CD4-positive, alpha-beta T cell treated with Interferon alpha-2 for 1 hour (primary cell): Measurements from ENCODE around the gene EPHA2.

Experiments used
- DNase-seq, 2 donors: peaks; one replicate each; pipeline ENCODE4 v3.0.0-alpha.2; 2020 to 2022

EPHA2 gene

DNA sequence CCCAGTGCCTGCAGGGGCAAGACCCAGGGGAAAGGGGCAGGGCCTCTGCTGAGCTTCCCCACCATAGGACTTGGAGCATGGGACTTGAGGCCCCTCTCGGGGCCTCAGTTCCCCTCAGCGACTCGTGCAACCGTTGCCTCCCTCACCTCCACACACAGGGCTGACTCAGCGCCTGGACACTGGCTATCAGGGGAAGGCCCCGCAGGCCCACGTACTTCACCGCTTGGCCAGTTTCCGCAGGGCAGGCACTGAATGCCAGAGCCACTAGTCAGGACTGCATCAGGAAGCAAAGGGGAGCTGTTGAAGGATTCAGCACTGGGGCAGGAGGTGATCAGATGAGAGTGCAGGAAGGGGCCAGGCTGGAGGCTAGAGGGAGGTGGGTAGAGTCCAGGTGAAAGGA lies 66.9 kb downstream of the EPHA2 start:
- DNase-seq = no peak

DNA sequence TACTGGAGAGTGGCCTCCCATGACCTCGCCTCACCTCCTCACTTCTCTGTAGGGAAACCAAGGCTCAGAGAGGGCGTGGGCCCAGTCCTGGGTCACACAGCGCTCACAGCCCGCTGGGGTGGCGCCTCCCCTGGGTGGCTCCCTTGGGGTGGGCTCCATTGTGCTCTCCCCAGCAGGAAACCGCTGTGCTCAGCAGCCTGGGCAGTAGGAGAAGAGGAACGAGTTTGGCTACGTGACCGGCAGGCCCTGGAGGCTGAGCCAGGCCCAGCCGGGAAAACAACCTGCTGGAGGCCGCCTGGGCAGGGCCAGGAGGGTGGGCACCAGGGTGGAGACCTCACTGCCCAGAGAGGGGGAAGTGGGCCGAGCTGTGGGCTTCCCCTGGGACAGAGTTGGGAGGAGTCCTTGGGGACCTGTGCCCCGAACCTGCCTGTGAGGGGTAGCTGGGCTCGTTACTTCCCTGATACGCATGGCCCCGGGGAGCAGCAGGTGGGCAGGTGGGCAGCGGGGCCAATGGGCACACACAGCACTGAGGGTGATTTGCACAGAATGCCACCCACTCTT lies 67.4 kb downstream of the EPHA2 start:
- no peak for DNase-seq

DNA sequence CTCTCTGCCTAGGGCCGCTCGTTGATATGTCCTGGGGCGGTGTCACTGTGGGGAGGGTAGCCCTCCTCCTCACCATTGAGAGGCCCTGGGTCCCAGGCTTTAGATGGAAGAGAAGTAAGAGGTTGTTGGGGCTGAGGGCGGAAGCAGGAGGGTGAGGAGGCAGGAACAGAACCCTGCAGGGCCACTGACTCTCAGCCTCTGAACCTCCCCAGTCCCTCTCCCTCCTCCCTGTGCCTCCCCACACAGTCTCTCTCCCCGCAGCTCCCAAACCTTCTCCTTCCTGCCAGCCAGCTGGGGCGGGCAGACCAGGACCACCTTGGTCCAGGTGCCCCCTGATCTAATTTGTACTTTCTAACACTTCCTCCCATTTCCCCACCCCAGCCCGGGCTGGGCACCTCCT lies 68.1 kb downstream of the EPHA2 start:
- no peak for DNase-seq

DNA sequence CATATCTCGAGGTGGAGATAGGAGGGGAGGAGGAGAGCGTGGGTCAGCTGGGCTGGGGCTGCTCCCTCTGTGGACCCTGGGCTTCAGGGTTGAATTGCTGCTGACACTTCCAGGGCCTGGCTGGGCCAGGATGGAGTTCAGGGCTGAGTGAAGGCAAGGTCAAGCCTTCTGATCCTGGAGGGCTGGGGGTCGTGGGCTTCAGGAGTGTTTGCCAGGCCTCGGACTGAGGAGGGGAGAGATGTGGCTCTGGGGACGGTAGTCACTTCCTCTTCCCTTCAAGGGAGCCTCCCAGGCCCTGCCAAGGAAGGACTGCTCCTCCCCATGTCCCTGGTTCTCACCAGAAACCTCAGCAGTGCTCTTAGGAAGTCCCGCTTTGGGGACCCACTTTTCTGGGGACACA lies 70.3 kb downstream of the EPHA2 start:
- no peak for DNase-seq

DNA sequence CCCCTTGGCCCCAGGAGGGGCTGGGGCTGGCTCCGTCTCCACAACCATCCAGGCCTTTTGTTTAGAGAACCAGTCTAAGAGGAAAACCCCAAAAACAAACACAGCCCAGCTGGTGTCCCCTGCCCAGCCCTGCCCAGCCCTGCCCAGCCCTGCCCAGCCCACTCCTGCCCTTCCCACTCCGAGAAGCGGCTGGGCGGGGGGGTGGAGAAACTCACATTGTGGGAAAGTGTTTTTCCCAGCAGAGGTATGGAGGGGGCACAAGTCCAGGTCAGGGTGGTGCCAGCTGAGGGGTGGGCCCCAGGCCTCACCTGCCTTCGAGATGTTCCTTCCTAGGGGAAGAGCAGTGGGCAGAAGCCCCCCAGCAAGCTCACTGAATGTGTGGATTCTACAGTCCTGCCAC lies 72.4 kb downstream of the EPHA2 start:
- DNase-seq = no peak

DNA sequence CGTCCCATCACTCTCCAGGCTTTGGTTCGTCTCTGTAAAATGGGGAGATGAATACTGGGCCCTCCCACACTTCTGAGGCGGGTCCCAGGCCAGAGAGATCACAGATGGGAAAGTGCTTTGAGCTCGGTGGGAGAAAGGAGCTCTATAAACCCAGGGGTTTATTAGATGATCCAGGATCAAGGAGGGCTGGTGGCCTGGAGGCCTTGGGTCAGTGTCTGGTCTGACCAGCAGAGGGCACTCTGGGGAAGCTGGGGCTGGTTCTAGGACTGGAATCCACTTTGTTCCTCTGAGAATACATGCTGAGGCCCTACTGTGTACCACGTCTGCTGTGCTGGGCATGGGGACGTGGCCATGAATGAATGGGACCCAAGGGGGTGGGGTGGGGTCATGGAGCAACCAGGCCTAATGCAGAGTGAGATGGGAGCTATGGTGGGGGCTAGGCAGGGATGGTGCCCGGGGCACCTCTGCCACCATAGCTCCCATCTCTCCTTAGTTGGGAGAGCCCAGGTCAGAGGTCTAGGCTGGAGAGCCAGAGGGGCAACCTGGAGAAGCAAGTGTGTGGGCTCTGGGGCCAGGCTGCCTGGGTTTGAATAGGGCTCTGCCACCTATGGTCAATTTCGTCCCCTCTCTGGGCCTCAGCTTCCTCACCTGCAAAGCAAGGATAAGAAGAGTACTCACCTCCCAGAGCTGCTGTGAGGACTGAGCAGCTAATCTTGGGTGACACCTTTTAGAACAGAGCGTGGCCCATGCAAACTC lies 73.4 kb downstream of the EPHA2 start:
- peak; percentile 53 to 65 for DNase-seq

DNA sequence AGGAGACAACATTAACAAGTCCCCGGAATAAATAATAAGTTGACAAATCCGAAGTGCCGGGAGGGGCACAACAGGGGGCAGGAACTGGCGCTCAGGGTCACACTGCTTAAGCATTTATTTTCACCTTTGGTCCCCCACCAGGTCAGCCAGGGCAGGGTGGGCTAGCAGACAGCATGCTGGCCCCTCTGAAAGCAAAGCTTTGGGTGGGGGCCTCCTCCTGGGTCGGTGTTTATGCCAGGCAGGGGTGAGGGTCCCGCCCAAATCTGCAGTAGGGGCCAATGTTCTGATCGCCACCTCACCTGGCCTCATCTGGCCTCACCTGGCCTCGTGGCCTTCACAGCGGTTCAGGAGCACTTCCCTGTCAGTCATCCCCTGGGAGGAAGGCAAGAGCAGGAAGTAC lies 74.2 kb downstream of the EPHA2 start:
- DNase-seq = no peak

DNA sequence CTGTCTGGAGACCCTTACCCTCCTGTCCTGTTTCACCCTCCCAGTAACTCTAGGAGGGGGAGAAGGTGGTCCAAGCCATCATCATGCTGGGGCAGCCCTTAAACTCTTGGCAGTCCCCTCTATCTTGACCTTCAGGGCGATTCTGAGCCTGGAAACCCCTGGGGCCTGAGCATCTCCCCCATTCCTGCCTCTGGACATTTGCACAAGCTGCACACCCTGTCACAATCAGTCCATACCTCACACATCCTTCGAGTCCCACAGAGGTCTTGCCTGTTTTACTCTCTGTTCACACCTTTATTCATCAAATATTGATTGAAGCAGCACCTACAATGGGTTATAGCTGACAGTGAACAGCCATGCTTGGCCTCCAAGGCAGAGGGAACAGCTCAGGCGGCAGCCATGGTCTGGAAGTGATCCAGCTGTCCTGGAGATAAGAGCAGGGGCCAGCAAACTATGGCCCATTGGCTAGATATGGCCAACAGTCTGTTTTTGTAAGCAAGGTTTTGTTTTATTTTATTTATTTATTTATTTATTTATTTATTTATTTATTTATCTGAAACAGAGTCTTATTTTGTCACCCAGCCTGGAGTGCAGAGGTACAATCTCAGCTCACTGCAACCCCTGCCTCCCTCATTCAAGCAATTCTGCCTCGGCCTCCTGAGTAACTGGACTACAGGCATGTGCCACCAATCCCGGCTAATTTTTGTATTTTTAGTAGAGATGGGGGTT lies 75.3 kb downstream of the EPHA2 start:
- no peak for DNase-seq

DNA sequence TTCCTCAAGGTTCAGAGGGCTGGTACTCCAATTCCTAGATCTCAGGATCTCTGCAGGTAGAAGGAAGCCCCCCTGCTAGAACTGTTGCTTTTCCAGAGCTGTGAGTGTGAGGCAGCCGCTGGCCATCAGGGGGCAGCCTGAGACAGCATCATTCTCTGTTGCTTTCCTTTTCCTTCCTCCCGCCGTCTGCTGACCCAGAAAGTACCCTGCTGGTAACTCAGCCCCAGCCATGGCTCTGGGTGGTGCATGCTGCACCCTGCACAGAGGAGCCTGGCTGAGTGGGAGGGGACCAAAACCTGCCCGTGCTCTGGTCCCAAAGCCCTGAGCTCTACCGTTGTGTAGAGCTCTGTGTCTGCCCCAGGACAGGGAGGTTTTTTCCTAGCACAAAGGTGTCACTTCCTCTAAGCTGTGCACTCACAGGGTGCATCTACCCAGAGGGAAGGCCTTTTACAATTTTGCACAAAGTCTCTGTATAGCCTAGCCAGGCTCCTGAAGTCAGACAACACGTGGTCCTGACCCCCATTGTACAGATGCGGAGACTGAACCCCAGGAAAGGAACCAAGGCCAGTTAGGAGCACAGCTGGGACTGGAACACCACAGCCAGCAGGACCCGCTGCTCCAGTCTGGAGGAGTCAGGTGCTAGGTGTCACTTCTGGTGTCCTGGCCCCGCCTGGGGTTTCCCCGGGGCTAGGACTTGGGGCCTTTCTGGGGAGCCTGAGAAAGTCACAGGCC lies 76.8 kb downstream of the EPHA2 start:
- DNase-seq = peak; percentile 67 to 81

DNA sequence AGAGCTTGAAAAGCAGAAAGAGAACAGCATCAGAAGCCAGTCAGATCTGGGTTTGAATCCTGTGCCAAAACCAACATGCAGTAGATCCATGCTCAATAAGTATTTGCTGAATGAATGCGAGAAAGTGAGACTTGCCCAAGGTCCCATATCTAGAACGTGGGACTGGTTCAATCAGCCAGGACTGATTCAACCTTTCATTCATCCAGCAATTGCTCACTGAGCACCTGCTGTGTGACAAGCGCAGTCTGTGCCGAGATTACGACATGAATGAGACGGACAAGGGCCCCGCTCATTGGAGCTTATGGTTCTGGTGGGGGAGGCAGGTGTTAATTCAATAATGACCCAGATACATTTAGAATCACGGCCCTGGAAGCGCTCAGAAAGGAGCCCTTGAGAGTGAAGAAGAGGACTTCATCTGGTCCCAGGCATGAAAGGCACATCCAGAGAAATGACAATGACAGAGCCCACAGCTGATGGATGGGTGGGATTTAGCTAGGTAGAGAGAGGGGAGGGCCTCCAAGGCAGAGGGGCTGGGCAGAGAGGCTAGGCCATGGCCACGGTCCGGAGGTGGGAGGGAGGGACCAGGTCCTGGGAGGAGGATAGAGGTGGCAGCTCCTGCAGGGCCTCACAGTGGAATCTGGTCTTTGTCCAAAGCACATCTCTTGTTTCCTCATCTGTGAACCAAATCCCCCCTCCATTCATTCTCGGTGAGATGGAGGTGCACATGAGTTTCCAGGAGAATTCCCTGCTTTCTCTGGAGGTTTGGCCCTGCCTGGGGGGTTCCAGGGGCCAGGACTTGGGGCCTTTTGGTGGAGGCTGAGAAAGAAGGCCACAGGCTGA lies 78.2 kb downstream of the EPHA2 start:
- no peak for DNase-seq

DNA sequence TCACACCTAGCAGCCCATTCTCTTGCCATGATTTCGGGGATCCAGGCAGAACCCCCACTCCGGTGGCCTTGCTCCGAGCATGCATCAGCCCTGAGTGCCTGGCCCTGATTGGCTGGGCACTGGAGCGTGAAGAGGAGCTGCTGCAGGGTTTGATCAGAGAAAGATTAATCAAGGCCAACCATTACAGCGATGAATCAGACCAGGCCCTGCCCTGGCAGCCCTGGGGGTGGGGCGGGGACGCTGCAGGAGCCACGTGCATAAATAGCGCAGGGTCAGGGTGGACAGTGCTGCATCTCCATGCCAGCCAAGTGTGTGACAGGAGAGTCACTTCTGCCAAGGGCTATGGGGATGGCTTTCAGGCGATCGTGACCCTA lies 79.0 kb downstream of the EPHA2 start:
- no peak for DNase-seq

DNA sequence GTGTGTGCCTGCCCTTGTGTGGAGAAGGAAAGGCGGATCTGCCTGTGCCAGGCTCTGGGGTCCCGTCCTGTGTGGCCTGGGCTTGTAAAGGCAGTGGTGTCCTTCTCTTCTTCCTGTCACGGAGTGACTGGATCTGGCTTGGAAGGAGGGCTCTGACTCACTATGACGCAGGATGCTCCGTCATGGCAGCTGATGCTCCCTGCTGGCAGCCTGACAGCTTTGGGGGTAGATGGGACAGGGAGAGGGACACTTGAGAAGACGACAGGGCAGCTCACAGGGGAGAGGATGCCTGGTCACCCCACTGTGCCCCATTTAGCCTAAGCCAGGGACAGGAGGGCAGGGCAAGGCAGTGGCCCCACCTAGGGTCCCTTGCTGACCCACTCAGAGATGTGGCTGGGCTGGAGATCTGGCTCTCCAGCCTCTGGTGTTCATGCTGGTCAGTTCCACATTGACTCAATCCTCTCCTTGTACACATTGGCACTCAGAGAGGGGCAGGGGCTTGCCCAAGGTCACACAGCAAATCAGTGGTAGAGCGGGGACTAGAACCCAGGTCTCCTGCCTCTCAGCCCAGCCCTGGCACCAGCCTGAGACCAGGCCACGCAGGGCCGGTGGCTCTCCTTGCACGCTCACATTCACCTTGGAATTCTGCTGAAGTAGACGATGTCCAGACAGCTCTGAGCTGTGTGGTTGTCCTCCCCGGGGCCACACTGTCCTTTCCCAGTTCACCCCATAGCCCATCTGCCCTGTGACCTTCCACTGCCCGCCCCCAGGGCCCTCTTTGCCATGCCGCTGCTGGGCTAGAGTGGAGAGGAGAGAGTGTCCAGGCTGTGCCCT lies 79.6 kb downstream of the EPHA2 start:
- no peak for DNase-seq

DNA sequence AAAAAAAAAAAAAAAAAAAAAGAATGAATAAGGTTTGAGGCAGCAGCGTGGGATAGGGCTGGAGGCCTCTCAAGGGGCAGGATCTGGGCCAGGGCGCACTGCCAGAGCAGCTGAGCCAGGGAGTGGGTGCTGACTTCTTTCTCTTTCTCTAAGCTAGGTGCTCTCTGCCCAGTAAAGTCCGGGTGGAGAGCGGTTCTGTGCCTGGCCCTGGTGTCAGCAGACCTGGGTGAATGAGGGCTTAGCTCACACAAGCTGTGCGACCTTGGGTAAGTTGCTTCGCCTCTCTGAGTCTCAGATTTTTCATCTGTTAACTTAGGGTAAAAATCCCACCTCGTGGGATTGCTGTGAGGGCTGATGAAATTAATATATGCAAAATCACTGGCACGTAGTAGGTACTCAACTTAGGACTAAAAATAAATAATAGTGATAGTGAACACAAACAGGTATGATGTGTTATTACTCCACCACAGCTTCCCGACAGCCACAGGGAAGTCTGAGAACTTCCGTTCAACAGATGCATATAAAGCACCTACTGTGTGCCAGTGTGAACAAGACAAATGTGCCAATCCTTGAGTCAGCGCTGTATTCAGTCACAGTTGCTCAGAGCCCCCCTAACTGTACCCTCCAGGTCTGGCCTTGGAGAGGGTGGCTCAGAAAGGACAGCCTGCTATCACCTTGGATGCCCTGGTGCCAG lies 80.4 kb downstream of the EPHA2 start:
- no peak for DNase-seq
